HAP-1 (cell line): Measurements from ENCODE around the gene ACACB.

Experiments
- DNase-seq, 2 experiments: peaks; one replicate each; pipeline ENCODE4 v3.0.0-alpha.2; 2016 to 2020; ENCODE audit warnings: low spot score in 2 of 2
- H3K27me3 ChIP-seq: fragments of 250-450 bp; sonication (Bioruptor Pico); 2 replicates; pipeline ENCODE4 v1.5.1; 2020; ENCODE audit warnings: low read depth, mild to moderate bottlenecking, moderate library complexity
- H3K36me3 ChIP-seq: fragments of 250-450 bp; sonication (Bioruptor Pico); replicated peaks from 2 replicates; pipeline ENCODE4 v1.5.1; 2020; ENCODE audit warnings: mild to moderate bottlenecking
- H3K4me1 ChIP-seq: fragments of 250-450 bp; sonication (Bioruptor Pico); 2 replicates; pipeline ENCODE4 v1.5.1; 2020; ENCODE audit warnings: mild to moderate bottlenecking
- H3K4me3 ChIP-seq: fragments of 250-450 bp; sonication (Bioruptor Pico); 2 replicates; pipeline ENCODE4 v1.5.1; 2020; ENCODE audit warnings: mild to moderate bottlenecking, moderate library complexity
- H3K9me3 ChIP-seq: fragments of 250-450 bp; sonication (Bioruptor Pico); 2 replicates; pipeline ENCODE4 v1.5.1; 2020; ENCODE audit warnings: mild to moderate bottlenecking, moderate library complexity
- in situ Hi-C: fragments of 300-500 bp; cut with MboI; formaldehyde crosslinking; loops from 3 replicates; pipeline ENCODE4 v1.14.3; 2020; ENCODE audit warnings: low sequenced_read_pairs, inconsistent platforms, mixed read lengths

ACACB gene

GRCh38 chr12:109299849-109300248 is 183.5 kb downstream of the ACACB start:
- Histone ChIP-seq H3K27me3 (no peaks in the 10 kb centered on the region), H3K9me3 (no peaks in the 10 kb centered on the region), H3K36me3 (no peaks in the 10 kb centered on the region), H3K4me3 (no peak overlapping the region), H3K4me1 (no peaks in the 10 kb centered on the region; the same call in 1 of the 2 replicates)
- in situ Hi-C loops, result no loop called here
- DNase-seq, result no peak

DNA sequence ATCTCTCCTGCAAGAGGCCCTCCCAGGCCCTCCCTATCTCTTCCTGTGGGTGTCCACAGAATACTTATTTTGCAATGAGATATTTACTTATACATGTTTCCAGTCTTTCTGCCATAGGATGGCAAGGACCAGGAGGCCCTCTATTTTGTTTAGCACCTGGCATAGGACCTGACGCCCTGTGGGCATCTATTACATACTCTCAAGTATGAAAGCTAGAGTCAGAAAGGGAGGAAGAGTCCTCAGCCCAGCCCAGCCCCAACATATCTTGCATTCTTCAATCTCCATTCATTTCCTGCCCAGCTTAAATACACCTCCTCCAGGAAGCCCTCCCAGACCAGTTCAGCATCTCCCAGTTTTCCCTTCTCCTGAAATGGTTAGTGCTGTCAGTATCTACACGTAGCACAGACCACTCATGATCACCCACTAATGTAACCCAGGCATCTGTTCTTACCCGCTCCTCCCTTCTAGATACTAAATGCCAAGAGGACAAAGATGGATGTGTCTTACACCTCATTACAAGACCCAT is 185.3 kb downstream of the ACACB start:
- Histone ChIP-seq H3K4me1 (no peaks in the 10 kb centered on the region; the same call in 1 of the 2 replicates), H3K4me3 (no peak overlapping the region), H3K9me3 (no peaks in the 10 kb centered on the region), H3K27me3 (no peaks in the 10 kb centered on the region), H3K36me3 (no peaks in the 10 kb centered on the region)
- DNase-seq, result no peak
- in situ Hi-C loops, result no loop called here

GRCh38 chr12:109302358-109302757 is 186.0 kb downstream of the ACACB start:
- Histone ChIP-seq H3K4me1 (no peaks in the 10 kb centered on the region; the same call in 1 of the 2 replicates), H3K36me3 (no peaks in the 10 kb centered on the region), H3K9me3 (no peaks in the 10 kb centered on the region), H3K27me3 (no peaks in the 10 kb centered on the region), H3K4me3 (no peak overlapping the region)
- peak in 1 of 2 experiments; percentile 12 for DNase-seq
- in situ Hi-C loops, result no loop called here

- in situ Hi-C loops, result no loop called here
- no peaks in the 10 kb centered on the region for H3K36me3 ChIP-seq
- DNase-seq, result no peak
These were observed 186.4 kb downstream of the ACACB start for GRCh38 chr12:109302770-109303169.

DNA sequence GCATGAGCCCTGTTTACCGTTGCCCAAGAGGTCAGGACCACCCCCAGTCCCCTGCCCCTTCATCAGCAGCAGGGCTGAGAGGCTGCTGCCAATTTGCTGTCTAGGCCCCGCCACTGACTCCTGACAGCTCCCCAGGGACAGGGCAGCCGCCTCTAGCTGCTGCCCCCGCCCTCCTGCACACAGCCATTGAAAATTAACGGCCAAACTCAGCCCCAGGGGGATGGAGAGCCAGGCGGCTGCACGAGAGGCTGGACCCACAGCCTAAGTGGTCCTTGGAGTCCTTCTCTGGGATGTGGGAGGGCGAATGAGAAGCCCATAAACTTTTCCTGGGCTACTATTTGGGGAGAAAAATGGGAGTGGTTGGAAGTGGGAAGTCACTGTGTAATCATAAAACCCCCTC is 188.1 kb downstream of the ACACB start:
- peak in 1 of 2 experiments; percentile 66 for DNase-seq
- in situ Hi-C loops, result no loop called here
- no peaks in the 10 kb centered on the region for H3K9me3 ChIP-seq

More at GRCh38 chr12:109302770-109303169, 186.4 kb downstream of the ACACB start:
- H3K4me1 ChIP-seq, result no peaks in the 10 kb centered on the region; the same call in 1 of the 2 replicates
- no peaks in the 10 kb centered on the region for H3K27me3 ChIP-seq
- H3K4me3 ChIP-seq, result no peak overlapping the region
- H3K9me3 ChIP-seq, result no peaks in the 10 kb centered on the region

GRCh38 chr12:109305547-109305946 is 189.2 kb downstream of the ACACB start:
- in situ Hi-C loops, result no loop called here
- Histone ChIP-seq H3K4me3 (no peak overlapping the region), H3K36me3 (no peaks in the 10 kb centered on the region), H3K4me1 (peaks cover 3% of the 10 kb centered on the region; the same call in 1 of the 2 replicates), H3K9me3 (no peaks in the 10 kb centered on the region), H3K27me3 (0 out of 2 replicates have a peak, but pooled peaks cover 3% of the 10 kb centered on the region)
- DNase-seq, result no peak

More for the DNA sequence above, 188.1 kb downstream of the ACACB start:
- H3K36me3 ChIP-seq, result no peaks in the 10 kb centered on the region
- no peak overlapping the region for H3K4me3 ChIP-seq
- H3K4me1 ChIP-seq, result no peaks in the 10 kb centered on the region; the same call in 1 of the 2 replicates
- H3K27me3 ChIP-seq, result 0 out of 2 replicates have a peak, but pooled peaks cover 3% of the 10 kb centered on the region

GRCh38 chr12:109307051-109307450 is 190.7 kb downstream of the ACACB start:
- in situ Hi-C loops, result no loop called here
- H3K4me3 ChIP-seq, result no peak overlapping the region
- no peak for DNase-seq
- peaks cover 3% of the 10 kb centered on the region; the same call in 1 of the 2 replicates for H3K4me1 ChIP-seq
- H3K27me3 ChIP-seq, result 0 out of 2 replicates have a peak, but pooled peaks cover 3% of the 10 kb centered on the region
- H3K36me3 ChIP-seq, result no peaks in the 10 kb centered on the region
- no peaks in the 10 kb centered on the region for H3K9me3 ChIP-seq

- no peaks in the 10 kb centered on the region for H3K9me3 ChIP-seq
- peak in 1 of 2 experiments; percentile 57 for DNase-seq
- in situ Hi-C loops, result no loop called here
- H3K36me3 ChIP-seq, result no peaks in the 10 kb centered on the region
- 0 out of 2 replicates have a peak, but pooled peaks cover 3% of the 10 kb centered on the region for H3K27me3 ChIP-seq
- H3K4me3 ChIP-seq, result peak within 1 kb of the TSS; percentile 32
- peaks cover 3% of the 10 kb centered on the region; the same call in 1 of the 2 replicates for H3K4me1 ChIP-seq
These were observed 192.4 kb downstream of the ACACB start, which contains the start of gene FOXN4 for GRCh38 chr12:109308534-109309380. TSS of gene FOXN4 (minus strand) at chr12:109309284. CDS start at chr12:109308321, 963 bp downstream.

DNA sequence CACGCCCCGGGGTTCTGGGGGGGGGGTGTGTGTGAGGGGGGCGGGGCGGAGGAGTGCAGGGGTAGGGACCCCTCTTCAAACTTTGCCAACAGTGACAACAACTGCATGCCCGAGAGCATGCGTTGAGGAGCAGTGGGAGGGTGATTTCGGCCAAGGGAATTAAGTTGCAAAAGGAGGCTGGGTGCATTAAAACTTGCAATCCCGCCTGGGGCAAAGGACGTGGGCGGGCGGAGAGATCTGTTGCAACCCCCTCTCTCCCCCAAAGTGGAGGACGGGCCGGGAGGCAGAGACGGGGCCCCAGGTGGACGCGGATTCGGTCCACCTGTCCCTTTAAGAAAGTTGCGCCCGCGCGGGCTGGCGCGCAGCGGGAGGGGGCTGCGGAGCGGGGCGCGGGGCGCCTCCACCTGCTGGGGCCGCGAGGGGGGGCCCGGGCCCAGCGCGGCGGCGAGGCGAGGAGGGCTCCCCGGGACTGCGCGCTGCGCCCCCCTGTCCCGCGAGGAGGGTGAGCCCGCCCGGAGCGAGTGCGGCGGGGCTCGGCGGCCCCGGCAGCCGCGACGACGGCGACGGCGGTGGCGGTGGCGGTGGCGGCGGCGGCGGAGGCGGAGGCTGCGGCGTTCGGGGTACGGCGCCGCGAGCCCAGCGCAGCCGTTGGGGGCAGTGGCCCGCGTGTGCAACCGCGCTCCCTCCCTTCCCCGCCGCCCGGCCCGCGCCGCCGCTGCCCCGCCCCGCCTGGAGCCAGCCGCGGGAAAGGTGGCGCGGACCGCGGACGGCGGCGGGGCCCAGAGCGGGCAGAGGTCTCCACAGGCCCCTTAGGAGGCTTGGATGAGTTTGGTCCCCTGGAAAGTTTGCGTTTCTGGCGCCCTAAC is 193.2 kb downstream of the ACACB start:
- H3K4me3 ChIP-seq, result peak overlapping the region; percentile 32
- in situ Hi-C loops, result no loop called here
- peak; percentile 30 to 56 for DNase-seq
- no peaks in the 10 kb centered on the region for H3K9me3 ChIP-seq
- H3K36me3 ChIP-seq, result no peaks in the 10 kb centered on the region
- H3K4me1 ChIP-seq, result peaks cover 3% of the 10 kb centered on the region; the same call in 1 of the 2 replicates
- H3K27me3 ChIP-seq, result 0 out of 2 replicates have a peak, but pooled peaks cover 3% of the 10 kb centered on the region

DNA sequence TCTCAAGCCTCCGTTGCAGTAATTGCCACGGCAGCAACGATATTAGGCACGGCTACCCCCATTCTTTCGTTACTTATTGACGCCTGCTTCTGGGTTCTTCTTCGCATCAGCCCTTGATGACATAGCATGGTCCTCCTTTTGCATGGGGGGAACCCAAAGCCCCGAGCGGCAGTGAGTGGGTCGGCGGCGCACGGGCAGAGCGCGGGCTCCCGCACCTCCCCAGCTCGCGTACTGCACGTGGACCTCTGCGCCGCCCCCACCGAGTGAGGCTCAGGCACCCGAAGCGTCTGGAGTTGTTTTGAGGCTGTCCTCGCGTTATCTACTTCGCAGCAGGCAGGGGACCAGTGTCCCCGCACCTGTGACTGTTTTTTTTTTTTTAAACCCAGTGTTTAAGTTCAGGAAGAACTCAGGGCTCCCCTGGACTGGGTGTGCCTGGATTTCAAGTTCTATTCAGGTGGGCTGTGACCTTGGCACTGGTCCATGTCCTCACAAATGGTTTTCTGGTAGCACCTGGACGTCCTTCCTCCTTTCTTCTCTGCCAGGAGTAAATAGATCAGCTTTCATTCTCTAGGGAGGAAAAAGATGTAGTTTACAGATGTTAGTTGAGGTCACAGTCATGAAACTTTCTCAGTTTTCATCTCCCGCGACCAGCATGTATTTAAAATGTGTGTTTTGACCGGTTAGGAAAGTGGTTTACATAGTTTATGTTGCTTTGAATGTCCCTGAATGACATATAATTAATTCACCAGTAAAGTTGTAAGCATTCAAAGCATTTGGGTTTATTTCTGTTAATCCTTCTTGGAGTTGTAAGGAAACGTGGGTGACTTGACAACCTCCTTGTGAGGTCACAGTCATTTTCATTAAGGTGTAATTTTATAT is 194.1 kb downstream of the ACACB start:
- peak in 1 of 2 experiments; percentile 49 for DNase-seq
- H3K4me3 ChIP-seq, result peak overlapping the region; percentile 30
- H3K27me3 ChIP-seq, result 0 out of 2 replicates have a peak, but pooled peaks cover 3% of the 10 kb centered on the region

More for the DNA sequence above, 194.1 kb downstream of the ACACB start:
- H3K9me3 ChIP-seq, result no peaks in the 10 kb centered on the region
- in situ Hi-C loops, result no loop called here
- no peaks in the 10 kb centered on the region for H3K36me3 ChIP-seq
- peaks cover 3% of the 10 kb centered on the region; the same call in 1 of the 2 replicates for H3K4me1 ChIP-seq
